Epithelial cell of proximal tubule (primary cell): Measurements from ENCODE around the gene SULF2. TPM values are rescaled to one million over a fixed set of nuclear protein-coding genes. Genes with fewer than 3 reads are reported as not detected.

Source experiments
- DNase-seq: peaks from one replicate; pipeline ENCODE4 v3.0.0-alpha.2; 2011; ENCODE audit warnings: low read depth
- H3K4me3 ChIP-seq: 2 replicates; pipeline ENCODE4 v1.5.1; 2011; ENCODE audit warnings: low read depth, mild to moderate bottlenecking, low read length
- CTCF ChIP-seq: conservative IDR thresholded peaks from 2 replicates; pipeline ENCODE4 v1.5.1; 2012; ENCODE audit warnings: low read depth, mild to moderate bottlenecking, low read length
- total RNA-seq: library from RNA; depleted of rRNA; stranded (reverse); fragments of >200 nt; gene quantifications from 2 replicates; pipeline ENCODE4 v1.2.3, GENCODE V29; 2015

The SULF2 gene
- total RNA-seq, 1 donor from 2014 or later = 20.4 TPM

DNA sequence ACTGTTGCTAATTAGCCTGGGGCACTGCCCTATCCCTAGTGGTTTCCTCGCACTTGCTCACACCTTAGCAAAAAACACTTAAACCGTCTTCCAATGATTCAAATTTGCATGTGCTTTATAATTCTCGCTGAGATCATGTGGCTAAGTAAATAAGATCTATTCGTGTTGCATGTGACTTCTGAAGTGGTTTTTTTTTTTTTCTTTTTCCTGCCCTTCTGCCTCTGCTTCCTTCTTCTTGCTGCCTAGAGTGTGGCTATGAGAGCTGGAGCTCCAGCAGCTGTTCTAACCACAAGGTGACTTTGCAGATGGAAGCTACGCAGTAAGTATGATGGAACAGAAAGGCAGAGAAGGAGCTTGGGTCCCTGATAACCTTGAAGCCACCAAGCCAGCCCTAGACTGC is 36.5 kb downstream of the SULF2 start:
- H3K4me3 ChIP-seq = no peak overlapping the region
- no peak for DNase-seq
- TF ChIP-seq CTCF = no peak

DNA sequence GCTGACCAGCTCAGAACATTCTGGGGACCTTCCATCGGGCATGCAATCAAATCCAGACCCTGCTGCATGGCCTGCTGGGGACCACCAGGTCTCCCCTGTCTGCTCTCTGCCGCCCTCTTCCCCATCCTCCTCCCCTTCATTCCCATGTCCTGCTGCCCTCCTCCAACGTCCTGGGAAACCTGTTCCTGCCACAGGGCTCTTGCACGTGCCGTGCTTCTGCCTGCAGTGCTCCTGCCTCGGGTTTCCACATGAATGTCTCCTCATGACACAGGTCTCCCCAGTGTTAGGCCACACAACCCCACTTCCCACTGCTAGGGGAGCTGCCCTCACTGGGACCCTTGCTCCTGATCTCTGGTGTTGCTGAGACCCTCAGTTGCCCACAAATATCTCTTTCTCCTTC is 37.2 kb downstream of the SULF2 start:
- no peak overlapping the region for H3K4me3 ChIP-seq
- no peak for DNase-seq
- no peak for TF ChIP-seq CTCF

- no peak for TF ChIP-seq CTCF
- DNase-seq = no peak
- H3K4me3 ChIP-seq = no peak overlapping the region
Observed at GRCh38 chr20:47747669-47748031, 37.6 kb downstream of the SULF2 start.

- TF ChIP-seq CTCF = no peak
- no peak for DNase-seq
- no peak overlapping the region for H3K4me3 ChIP-seq
Observed at GRCh38 chr20:47744803-47745202, 40.5 kb downstream of the SULF2 start.

DNA sequence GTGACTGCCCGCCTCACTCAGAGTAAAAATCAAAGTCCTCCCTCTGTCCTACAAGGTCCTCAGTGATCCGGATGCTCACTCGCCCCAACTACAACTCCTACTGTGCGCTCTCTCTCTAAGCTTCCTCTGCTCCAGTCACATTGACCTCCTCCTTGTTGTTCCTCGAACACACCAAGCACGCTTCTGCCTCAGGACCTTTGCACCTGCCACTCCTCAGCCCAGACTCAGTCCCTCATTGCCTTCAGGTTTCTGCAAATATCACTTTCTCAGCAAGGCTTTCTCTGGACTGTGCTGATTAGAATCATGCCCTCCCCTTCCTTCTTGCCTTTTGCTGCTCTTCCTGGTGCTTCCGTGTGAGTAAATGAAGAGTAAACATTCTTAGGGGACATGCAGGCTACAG is 41.6 kb downstream of the SULF2 start:
- DNase-seq = no peak
- TF ChIP-seq CTCF = no peak
- no peak overlapping the region for H3K4me3 ChIP-seq

DNA sequence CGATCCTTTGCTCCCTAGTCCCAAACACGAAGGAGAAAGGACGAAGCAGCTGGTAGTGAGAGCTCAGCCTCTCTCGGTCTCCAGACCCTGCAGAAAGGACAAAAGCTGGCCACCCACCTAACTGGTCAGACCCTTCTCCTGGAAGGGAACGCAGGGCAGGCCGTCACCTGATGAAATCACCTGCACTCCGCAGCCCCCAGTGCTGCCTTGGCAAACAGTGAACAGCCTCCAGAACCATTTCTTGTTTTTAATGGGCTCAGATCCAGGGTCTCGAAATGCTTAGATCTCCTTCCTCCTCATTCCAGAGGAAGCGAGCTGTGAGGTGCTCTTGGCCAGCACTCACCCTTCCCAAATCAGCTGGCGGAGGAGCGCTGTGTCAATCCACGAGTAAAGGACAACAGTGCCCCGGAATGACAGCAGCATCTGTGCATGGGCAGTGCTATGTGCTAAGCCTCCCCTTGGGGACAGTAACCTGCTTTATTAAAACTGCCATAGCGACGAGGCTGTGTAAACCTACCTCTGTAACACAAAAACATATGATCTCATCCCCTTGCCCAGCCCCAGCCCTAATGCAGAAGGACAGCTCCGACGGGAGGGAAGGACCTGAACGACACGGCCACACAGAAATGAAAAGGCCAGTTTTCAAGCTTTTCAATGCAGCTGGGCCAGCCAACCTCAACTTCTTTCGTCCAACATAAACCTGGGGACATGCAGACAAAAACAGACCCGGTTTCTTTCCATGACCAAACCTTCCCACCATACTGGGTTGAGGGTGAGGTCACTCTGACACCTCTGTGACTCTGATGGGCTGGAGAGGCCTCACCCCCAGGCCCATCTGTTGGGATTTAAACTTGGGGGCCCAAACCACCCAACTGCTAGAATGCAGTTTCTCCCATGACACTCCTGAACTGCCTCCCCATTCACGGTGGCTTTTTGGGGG is 43.3 kb downstream of the SULF2 start:
- H3K4me3 ChIP-seq = no peak overlapping the region
- DNase-seq = no peak
- no peak for TF ChIP-seq CTCF

DNA sequence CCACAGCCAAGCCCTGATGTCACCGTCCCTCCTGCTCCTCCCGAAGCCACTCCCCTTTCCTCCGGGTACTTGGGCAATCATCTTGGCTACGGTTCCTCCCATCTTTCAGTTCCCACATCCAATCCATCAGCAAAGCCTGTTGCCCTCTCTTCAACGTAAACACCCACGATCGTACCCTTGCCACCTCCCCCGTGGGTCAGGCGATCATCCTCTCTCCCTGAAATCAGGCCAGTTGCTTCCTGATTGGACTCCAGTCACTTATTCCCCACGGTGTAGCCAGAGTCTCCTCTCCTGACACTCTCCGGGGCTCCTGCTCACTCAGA is 44.5 kb downstream of the SULF2 start:
- no peak for DNase-seq
- no peak overlapping the region for H3K4me3 ChIP-seq
- no peak for TF ChIP-seq CTCF
